ENCODE measurements around the gene DCAF10.

Gene DCAF10

DNA sequence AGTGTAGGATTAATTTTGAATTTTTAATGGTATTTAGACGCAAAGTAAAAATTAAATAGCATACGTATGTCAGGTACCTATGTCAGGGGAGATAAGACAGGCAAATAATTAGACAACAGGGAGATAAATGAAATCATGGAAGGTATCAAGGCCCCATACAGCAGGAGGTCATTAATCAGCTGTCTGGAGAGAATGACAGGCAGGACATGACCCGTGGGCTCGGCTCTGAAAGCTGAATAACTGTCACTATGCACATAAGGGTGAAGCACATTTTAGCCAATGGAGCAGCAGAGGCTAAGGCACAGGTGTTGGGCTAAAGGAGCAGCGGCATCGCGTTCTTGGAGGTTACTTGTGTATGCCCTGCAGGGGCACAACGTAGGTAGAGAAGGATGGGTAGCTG is 91.5 kb downstream of the DCAF10 start:
- no peak overlapping the region for H3K4me3 ChIP-seq (ENCODE audit: low read length)
- TF ChIP-seq, protein P1, sequence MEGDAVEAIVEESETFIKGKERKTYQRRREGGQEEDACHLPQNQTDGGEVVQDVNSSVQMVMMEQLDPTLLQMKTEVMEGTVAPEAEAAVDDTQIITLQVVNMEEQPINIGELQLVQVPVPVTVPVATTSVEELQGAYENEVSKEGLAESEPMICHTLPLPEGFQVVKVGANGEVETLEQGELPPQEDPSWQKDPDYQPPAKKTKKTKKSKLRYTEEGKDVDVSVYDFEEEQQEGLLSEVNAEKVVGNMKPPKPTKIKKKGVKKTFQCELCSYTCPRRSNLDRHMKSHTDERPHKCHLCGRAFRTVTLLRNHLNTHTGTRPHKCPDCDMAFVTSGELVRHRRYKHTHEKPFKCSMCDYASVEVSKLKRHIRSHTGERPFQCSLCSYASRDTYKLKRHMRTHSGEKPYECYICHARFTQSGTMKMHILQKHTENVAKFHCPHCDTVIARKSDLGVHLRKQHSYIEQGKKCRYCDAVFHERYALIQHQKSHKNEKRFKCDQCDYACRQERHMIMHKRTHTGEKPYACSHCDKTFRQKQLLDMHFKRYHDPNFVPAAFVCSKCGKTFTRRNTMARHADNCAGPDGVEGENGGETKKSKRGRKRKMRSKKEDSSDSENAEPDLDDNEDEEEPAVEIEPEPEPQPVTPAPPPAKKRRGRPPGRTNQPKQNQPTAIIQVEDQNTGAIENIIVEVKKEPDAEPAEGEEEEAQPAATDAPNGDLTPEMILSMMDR (conservative IDR thresholded peaks at IDR 0.05; ENCODE audit: low read depth, low read length), result no peak
- DNase-seq (ENCODE audit: low read depth), result no peak

DNA sequence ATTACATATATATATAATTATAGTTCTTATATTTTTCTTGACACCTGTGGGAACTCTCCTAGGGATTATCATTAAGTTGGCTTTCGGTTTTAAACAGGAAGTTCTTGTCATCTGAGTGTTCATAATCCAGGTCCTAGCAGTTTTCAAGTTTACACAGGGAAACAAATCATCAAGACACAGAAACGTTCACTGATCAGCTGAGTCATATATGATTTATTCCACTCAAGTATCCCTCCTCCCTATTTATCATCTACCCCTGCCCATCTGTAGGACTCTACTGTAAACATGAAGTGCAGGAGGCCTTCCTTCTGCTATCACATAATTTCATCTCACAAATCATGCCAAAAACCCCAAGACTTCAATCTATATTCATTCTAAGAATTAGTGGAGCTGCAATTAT is 97.1 kb downstream of the DCAF10 start:
- no peak for DNase-seq (ENCODE audit: low read depth)
- no peak overlapping the region for H3K4me3 ChIP-seq (ENCODE audit: low read length)
- TF ChIP-seq, protein P1 (conservative IDR thresholded peaks at IDR 0.05; ENCODE audit: low read depth, low read length), result no peak

DNA sequence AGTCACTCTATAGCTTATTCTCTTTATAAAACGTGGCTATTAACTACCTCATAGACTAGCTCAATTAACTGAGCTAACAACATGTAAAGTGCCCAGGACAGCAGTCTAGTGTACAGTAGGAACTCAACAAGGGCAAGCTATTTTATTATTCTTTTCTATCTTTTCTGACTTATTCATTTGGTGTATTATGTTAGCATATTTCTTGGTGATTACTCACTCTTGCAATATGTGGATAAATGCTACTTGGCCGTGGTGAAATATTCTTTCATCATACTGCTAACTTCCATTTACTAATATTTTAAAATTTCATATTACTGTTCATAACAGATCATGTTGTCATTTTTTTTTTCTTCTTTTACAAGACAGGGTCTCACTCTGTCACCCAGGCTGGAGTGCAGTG is 98.4 kb downstream of the DCAF10 start:
- DNase-seq (ENCODE audit: low read depth), result no peak
- no peak overlapping the region for H3K4me3 ChIP-seq (ENCODE audit: low read length)
- TF ChIP-seq, protein P1 (conservative IDR thresholded peaks at IDR 0.05; ENCODE audit: low read depth, low read length), result no peak

DNA sequence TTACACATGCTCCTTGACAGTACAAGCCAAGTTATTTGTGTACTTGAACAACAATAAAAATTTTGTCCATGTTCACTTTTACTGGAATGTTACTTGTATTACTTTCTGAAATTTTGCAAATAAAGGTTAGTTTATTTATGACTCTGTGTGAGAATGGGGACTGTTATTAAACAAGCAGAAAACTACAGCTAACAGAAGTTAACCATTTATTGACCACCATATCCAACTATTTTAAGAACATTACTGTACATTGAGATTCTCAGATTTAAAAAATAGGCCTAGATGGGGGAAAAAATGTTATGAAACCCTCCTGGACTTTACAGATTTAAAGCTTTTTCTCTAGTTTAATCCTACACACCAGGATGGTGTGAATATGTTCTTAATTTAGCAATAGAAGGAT is 101.5 kb downstream of the DCAF10 start:
- TF ChIP-seq, protein P1 (conservative IDR thresholded peaks at IDR 0.05; ENCODE audit: low read depth, low read length), result no peak
- peak overlapping the region; percentile 81 for H3K4me3 ChIP-seq (ENCODE audit: low read length)

DNA sequence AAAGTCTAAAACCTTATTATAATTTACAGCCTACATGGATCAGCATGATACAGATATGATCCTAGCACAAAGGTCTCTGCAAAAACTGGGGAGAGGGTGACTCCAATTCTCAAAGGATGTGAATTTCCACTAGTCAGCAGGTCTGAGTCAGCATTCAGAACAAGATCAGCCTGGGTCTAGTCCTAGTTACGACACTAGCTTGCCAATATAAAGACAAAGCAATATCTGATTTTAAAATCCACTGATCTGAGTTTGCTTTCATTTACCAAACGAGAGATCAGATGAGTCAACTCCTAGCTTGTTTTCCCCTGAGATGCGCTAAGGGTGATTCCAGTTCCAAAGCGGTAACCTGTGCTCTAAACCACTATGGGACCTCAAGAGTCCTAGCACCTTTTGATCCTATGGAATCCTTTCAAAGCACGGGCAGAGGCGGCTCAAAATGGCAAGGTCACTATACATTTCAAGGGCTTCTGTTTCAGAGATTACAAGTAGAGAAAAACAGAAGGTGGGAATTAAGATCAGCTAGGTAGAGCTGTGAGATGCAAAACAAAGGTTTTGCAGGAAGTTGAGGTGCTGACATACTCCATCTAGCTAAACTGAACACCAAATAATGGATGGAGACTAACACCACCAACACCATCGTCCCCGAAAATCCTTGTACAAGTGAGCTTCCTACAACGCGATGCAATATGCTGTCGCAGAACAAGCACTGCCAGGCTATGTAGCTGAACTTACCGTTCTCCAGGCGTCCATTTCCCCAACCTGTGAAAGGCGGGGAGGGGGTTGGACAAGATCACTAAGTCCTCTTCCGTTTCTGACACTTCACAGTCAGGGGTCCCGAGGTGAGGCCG is 102.4 kb downstream of the DCAF10 start:
- TF ChIP-seq, protein P1 (conservative IDR thresholded peaks at IDR 0.05; ENCODE audit: low read depth, low read length), result no peak
- H3K4me3 ChIP-seq (ENCODE audit: low read length), result peak overlapping the region; percentile 81
- no peak for DNase-seq (ENCODE audit: low read depth)

More for the DNA sequence above, 101.5 kb downstream of the DCAF10 start:
- DNase-seq (ENCODE audit: low read depth), result no peak

DNA sequence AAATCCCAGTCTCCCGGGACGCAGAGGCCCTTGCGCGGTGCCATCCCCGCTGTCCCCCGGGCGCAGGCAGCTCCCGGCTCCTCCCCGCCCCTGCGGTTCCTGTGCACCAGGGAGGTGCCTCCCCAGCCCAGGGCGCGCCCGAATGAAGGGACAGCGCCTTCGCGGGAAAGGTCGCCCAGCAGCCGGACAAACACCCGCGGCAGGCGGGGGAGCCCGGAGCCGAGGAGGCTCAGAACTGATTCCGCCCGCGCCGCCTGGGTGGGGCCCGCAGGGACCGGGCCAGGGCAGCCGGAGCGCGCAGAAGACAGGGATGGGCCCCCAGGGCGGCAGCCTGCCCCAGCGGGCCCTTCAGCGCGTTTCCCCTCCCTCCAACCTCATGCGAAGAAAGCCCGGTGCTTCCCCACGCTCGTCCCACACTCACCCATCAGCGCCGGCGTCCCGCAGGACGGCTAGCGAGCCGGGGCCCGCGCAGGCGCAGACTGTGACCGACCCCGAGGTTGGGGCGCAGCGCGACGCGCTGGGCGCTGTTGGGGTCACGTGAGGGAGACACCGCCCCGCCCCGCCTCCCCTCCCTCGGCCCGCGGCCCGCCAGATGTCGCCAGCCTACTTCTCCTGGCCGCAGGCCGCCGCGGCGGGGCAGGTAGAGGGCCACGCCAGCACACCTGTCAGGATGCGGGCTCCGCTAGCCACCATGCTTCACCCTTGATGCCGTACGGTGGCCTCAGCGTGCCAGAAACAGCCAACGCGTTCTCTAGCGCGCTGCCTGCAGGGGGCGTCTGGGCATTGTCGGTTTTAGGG is 103.2 kb downstream of the DCAF10 start, which contains the start of gene SLC25A51:
TSS of gene SLC25A51 (minus strand) at position 481 of the 798 bp plus-strand sequence. CDS start 15,577 bp downstream, outside the sequence.
- TF ChIP-seq, protein P1 (conservative IDR thresholded peaks at IDR 0.05; ENCODE audit: low read depth, low read length), result peak; percentile 95
- H3K4me3 ChIP-seq (ENCODE audit: low read length), result peak within 1 kb of the TSS; percentile 81
- DNase-seq (ENCODE audit: low read depth), result peak; percentile 62
